ENCODE data around the gene DIP2C. TPM values are rescaled to one million over a fixed set of nuclear protein-coding genes. Genes with fewer than 3 reads are reported as not detected.
"Not testable (repeated sequence)": the region's sequence is repeated elsewhere in the genome, so short reads cannot be mapped to it uniquely, and the experiment has no call there.

Gene DIP2C
- polyA plus RNA-seq, 3 donors, result 0.11 TPM; not detected in 2

DNA sequence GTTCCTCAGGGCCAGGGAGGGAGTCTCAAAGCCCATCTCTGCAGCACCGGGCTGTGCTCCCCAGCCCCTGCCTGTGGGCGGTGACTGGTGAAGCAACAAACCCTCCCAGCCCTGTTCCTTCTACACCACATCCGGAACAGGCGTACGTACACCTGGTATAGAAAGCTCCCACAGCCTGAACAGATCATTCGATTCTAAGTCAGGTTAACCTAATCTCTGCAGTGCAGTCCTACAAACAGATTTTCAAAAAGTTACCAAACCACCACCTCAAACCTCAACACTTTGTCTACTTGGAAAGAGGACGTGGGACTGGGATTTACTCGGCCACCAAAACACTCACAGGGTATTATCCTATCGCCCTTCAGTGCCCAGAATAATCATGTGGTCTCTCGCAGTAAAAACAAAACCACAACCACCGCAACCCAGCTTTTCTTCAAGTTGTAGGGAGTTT is 238.4 kb downstream of the DIP2C start:
- H3K9me3 ChIP-seq (replicated peaks in 1 of 2; ENCODE audit: control insufficient read depth in 1 of 2, insufficient read depth in 1 of 2, low read length in 2 of 2), result peaks cover 6 to 9% of the 10 kb centered on the region in 2 donors
- Mint-ChIP-seq H3K36me3 (no peaks in the 10 kb centered on the region), H3K4me3 (no peak overlapping the region), H3K4me1 (peaks cover 3% of the 10 kb centered on the region), H3K9me3 (peaks cover 3 to 13% (median 5%) of the 10 kb centered on the region in 7 donors), H3K27me3 (ENCODE audit: low read depth in 3 of 3) (peaks cover 7 to 8% (median 8%) of the 10 kb centered on the region in 3 donors), H3K27ac (no peak overlapping the region)
- no peak overlapping the region for H3K27ac ChIP-seq (ENCODE audit: low read depth in 1 of 2, low read length in 2 of 2)
- no peak overlapping the region for H3K4me2 ChIP-seq (replicated peaks; ENCODE audit: extremely low read depth, low read length, poor library complexity, severe bottlenecking)
- WGBS (ENCODE audit: insufficient coverage), result 12% methylated on average over 6 of the region's 11 CpGs
- H4K20me1 ChIP-seq (ENCODE audit: insufficient read depth, low read length), result no peaks in the 10 kb centered on the region
- H2AFZ ChIP-seq (ENCODE audit: insufficient read depth, low read depth, low read length, poor library complexity, severe bottlenecking), result no peak overlapping the region
- H3K79me2 ChIP-seq (ENCODE audit: insufficient read depth, low read length), result no peaks in the 10 kb centered on the region
- no peaks in the 10 kb centered on the region for H3K27me3 ChIP-seq (ENCODE audit: control insufficient read depth in 2 of 2, insufficient read depth in 2 of 2, low read length in 2 of 2)
- no peak overlapping the region for H3K4me3 ChIP-seq (replicated peaks in 1 of 3; ENCODE audit: low read depth in 2 of 3, low read length in 3 of 3)
- no peak for DNase-seq
- H3K36me3 ChIP-seq (replicated peaks in 1 of 2; ENCODE audit: control insufficient read depth in 1 of 2, insufficient read depth in 2 of 2, low read length in 2 of 2), result no peaks in the 10 kb centered on the region
- TF ChIP-seq, protein P1, sequence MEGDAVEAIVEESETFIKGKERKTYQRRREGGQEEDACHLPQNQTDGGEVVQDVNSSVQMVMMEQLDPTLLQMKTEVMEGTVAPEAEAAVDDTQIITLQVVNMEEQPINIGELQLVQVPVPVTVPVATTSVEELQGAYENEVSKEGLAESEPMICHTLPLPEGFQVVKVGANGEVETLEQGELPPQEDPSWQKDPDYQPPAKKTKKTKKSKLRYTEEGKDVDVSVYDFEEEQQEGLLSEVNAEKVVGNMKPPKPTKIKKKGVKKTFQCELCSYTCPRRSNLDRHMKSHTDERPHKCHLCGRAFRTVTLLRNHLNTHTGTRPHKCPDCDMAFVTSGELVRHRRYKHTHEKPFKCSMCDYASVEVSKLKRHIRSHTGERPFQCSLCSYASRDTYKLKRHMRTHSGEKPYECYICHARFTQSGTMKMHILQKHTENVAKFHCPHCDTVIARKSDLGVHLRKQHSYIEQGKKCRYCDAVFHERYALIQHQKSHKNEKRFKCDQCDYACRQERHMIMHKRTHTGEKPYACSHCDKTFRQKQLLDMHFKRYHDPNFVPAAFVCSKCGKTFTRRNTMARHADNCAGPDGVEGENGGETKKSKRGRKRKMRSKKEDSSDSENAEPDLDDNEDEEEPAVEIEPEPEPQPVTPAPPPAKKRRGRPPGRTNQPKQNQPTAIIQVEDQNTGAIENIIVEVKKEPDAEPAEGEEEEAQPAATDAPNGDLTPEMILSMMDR (IDR thresholded peaks at IDR 0.05), result no peak
- H3K4me1 ChIP-seq (ENCODE audit: control insufficient read depth in 1 of 2, insufficient read depth in 2 of 2, low read length in 2 of 2), result no peaks in the 10 kb centered on the region
- H3K9ac ChIP-seq (ENCODE audit: insufficient read depth, low read length, poor library complexity, severe bottlenecking), result no peak overlapping the region
- intact Hi-C loops (cut with micrococcal nuclease), result no loop called here

DNA sequence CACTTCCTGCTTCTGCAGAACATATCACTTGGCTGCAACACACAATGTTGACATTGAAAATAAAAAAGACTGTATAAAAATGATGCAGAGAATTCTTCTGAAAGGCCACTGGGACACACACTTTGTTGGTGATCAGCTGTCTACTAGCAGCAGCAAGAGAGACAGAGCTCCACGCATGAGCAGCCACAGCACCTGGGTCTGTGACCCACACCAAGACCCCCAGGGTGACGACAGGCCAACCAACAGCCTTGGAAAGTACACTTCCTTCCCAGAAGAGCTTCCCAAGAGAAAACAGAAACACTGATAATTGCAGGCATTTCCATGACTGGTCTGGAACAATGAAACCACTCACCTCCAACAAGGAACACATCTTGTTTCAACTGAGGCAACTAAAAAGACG is 239.0 kb downstream of the DIP2C start:
- no peaks in the 10 kb centered on the region for H3K36me3 ChIP-seq (replicated peaks in 1 of 2; ENCODE audit: control insufficient read depth in 1 of 2, insufficient read depth in 2 of 2, low read length in 2 of 2)
- DNase-seq, result no peak
- peaks cover 6 to 9% of the 10 kb centered on the region in 2 donors for H3K9me3 ChIP-seq (replicated peaks in 1 of 2; ENCODE audit: control insufficient read depth in 1 of 2, insufficient read depth in 1 of 2, low read length in 2 of 2)
- TF ChIP-seq, protein P1 (IDR thresholded peaks at IDR 0.05), result no peak
- 61% methylated on average over 2 of the region's 3 CpGs for WGBS (ENCODE audit: insufficient coverage)
- H3K9me3 Mint-ChIP-seq, result peaks cover 3 to 13% (median 5%) of the 10 kb centered on the region in 7 donors
- no peak overlapping the region for H3K27ac ChIP-seq (ENCODE audit: low read depth in 1 of 2, low read length in 2 of 2)
- intact Hi-C loops (cut with micrococcal nuclease), result no loop called here
- H3K4me3 ChIP-seq (replicated peaks in 1 of 3; ENCODE audit: low read depth in 2 of 3, low read length in 3 of 3), result no peak overlapping the region
- H3K4me2 ChIP-seq (replicated peaks; ENCODE audit: extremely low read depth, low read length, poor library complexity, severe bottlenecking), result no peak overlapping the region
- H3K9ac ChIP-seq (ENCODE audit: insufficient read depth, low read length, poor library complexity, severe bottlenecking), result no peak overlapping the region
- H3K4me1 Mint-ChIP-seq, result peaks cover 3% of the 10 kb centered on the region
- no peaks in the 10 kb centered on the region for H3K27me3 ChIP-seq (ENCODE audit: control insufficient read depth in 2 of 2, insufficient read depth in 2 of 2, low read length in 2 of 2)
- H3K36me3 Mint-ChIP-seq, result no peaks in the 10 kb centered on the region
- H3K79me2 ChIP-seq (ENCODE audit: insufficient read depth, low read length), result no peaks in the 10 kb centered on the region
- H4K20me1 ChIP-seq (ENCODE audit: insufficient read depth, low read length), result no peaks in the 10 kb centered on the region
- no peak overlapping the region for H3K4me3 Mint-ChIP-seq
- H2AFZ ChIP-seq (ENCODE audit: insufficient read depth, low read depth, low read length, poor library complexity, severe bottlenecking), result no peak overlapping the region
- H3K27ac Mint-ChIP-seq, result no peak overlapping the region
- peaks cover 7 to 8% (median 8%) of the 10 kb centered on the region in 3 donors for H3K27me3 Mint-ChIP-seq (ENCODE audit: low read depth in 3 of 3)
- no peaks in the 10 kb centered on the region for H3K4me1 ChIP-seq (ENCODE audit: control insufficient read depth in 1 of 2, insufficient read depth in 2 of 2, low read length in 2 of 2)

DNA sequence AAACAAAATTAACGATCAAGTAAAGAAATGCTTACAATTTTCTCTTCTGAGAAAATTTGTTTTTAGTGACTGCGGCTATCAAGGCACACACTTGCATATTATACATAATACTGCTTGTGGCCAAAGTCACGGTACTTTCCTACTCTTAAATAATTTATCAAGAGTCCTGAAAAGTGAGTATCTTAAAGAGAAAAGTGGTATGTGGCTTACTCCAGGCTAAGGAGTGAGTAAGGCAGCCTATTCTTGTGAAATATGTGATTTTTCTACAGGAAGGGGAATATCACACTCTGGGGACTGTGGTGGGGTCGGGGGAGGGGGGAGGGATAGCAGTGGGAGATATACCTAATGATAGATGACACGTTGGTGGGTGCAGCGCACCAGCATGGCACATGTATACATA is 240.1 kb downstream of the DIP2C start:
- H3K4me2 ChIP-seq (replicated peaks; ENCODE audit: extremely low read depth, low read length, poor library complexity, severe bottlenecking); H3K27ac ChIP-seq (ENCODE audit: low read depth in 1 of 2, low read length in 2 of 2); H3K4me3 ChIP-seq (replicated peaks in 1 of 3; ENCODE audit: low read depth in 2 of 3, low read length in 3 of 3); intact Hi-C loops (cut with micrococcal nuclease); H3K27me3 Mint-ChIP-seq (ENCODE audit: low read depth in 3 of 3); H4K20me1 ChIP-seq (ENCODE audit: insufficient read depth, low read length); H3K4me3 Mint-ChIP-seq; DNase-seq; H3K27ac Mint-ChIP-seq; H3K36me3 ChIP-seq (replicated peaks in 1 of 2; ENCODE audit: control insufficient read depth in 1 of 2, insufficient read depth in 2 of 2, low read length in 2 of 2); H3K9me3 ChIP-seq (replicated peaks in 1 of 2; ENCODE audit: control insufficient read depth in 1 of 2, insufficient read depth in 1 of 2, low read length in 2 of 2); H2AFZ ChIP-seq (ENCODE audit: insufficient read depth, low read depth, low read length, poor library complexity, severe bottlenecking); H3K9ac ChIP-seq (ENCODE audit: insufficient read depth, low read length, poor library complexity, severe bottlenecking); H3K36me3 Mint-ChIP-seq; H3K4me1 ChIP-seq (ENCODE audit: control insufficient read depth in 1 of 2, insufficient read depth in 2 of 2, low read length in 2 of 2); H3K79me2 ChIP-seq (ENCODE audit: insufficient read depth, low read length); H3K4me1 Mint-ChIP-seq; H3K27me3 ChIP-seq (ENCODE audit: control insufficient read depth in 2 of 2, insufficient read depth in 2 of 2, low read length in 2 of 2): not testable (repeated sequence)
- peaks cover 3 to 13% (median 5%) of the 10 kb centered on the region in 7 donors for H3K9me3 Mint-ChIP-seq
- WGBS (ENCODE audit: insufficient coverage), result no CpG with 5 or more reads among the region's 6 CpGs

Data from CD14-positive monocyte (primary cell).